Measurements from ENCODE around the gene TENT5C.

DNA sequence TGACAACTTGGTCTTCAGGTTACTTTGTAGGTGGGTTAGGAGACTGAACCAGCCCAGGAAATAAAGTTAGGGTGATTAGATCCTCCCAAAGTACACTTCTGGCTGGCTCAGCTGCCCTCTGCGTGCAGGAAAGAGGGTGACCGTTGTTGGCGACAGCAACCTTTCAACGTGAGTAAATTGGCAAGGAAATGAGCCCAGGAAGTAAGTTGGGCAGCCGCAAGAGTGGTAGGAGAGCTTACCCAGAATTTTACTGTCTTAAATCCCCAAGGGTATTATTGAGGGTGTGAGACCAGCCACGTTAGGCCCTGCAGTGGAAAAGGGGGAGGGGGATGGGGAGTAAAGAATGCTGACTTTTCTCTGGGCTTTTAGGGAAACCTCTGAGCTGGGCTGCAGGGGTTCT is 1.6 kb downstream of the TENT5C start:
- TF ChIP-seq TOX (CRISPR knock-in tag; IDR thresholded peaks at IDR 0.05; ENCODE audit: borderline replicate concordance): no peak
- TF ChIP-seq, protein P1, sequence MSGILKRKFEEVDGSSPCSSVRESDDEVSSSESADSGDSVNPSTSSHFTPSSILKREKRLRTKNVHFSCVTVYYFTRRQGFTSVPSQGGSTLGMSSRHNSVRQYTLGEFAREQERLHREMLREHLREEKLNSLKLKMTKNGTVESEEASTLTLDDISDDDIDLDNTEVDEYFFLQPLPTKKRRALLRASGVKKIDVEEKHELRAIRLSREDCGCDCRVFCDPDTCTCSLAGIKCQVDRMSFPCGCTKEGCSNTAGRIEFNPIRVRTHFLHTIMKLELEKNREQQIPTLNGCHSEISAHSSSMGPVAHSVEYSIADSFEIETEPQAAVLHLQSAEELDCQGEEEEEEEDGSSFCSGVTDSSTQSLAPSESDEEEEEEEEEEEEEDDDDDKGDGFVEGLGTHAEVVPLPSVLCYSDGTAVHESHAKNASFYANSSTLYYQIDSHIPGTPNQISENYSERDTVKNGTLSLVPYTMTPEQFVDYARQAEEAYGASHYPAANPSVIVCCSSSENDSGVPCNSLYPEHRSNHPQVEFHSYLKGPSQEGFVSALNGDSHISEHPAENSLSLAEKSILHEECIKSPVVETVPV (CRISPR knock-in tag; IDR thresholded peaks at IDR 0.05): no peak
- TF ChIP-seq, protein P2, sequence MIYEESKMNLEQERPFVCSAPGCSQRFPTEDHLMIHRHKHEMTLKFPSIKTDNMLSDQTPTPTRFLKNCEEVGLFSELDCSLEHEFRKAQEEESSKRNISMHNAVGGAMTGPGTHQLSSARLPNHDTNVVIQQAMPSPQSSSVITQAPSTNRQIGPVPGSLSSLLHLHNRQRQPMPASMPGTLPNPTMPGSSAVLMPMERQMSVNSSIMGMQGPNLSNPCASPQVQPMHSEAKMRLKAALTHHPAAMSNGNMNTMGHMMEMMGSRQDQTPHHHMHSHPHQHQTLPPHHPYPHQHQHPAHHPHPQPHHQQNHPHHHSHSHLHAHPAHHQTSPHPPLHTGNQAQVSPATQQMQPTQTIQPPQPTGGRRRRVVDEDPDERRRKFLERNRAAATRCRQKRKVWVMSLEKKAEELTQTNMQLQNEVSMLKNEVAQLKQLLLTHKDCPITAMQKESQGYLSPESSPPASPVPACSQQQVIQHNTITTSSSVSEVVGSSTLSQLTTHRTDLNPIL (CRISPR knock-in tag; IDR thresholded peaks at IDR 0.05; ENCODE audit: low read depth): no peak

Data from SK-N-SH treated with all-trans-retinoic acid at 6 μM for 48 hours (cell line).